SK-N-SH treated with all-trans-retinoic acid at 6 μM for 48 hours (cell line): ENCODE results near the gene COL17A1.

Experiments
- ATAC-seq: fragments of 200-7000 bp; cut with Tn5 transposase; 3 replicates; pipeline ENCODE4 v1.9.1; 2020; ENCODE audit warnings: mild to moderate bottlenecking, moderate library complexity
- ARNTL ChIP-seq: fragments of 450-650 bp; formaldehyde crosslinking; IDR thresholded peaks from 2 replicates; pipeline ENCODE4 v1.5.0; 2020; ENCODE audit warnings: low read depth, mild to moderate bottlenecking, moderate library complexity, borderline replicate concordance
- BACH2 ChIP-seq: fragments of 250-450 bp; sonication (Bioruptor Pico); IDR thresholded peaks from 2 replicates; pipeline ENCODE4 v1.9.0; 2021; ENCODE audit warnings: mild to moderate bottlenecking, borderline replicate concordance
- CREB5 ChIP-seq: fragments of 250-450 bp; sonication (Bioruptor Pico); IDR thresholded peaks from 2 replicates; pipeline ENCODE4 v1.5.1; 2020; ENCODE audit warnings: low read depth, mild to moderate bottlenecking, moderate library complexity
- CSDC2 ChIP-seq: fragments of 250-450 bp; sonication (Bioruptor Pico); IDR thresholded peaks from 2 replicates; pipeline ENCODE4 v1.5.0; 2020; ENCODE audit warnings: mild to moderate bottlenecking, moderate library complexity
- CSRNP3 ChIP-seq: fragments of 250-450 bp; sonication (Bioruptor Pico); IDR thresholded peaks from 2 replicates; pipeline ENCODE4 v1.5.1; 2021; ENCODE audit warnings: mild to moderate bottlenecking, moderate library complexity
- ESRRG ChIP-seq: fragments of 250-450 bp; sonication (Bioruptor Pico); IDR thresholded peaks from 2 replicates; pipeline ENCODE4 v1.6.1; 2021; ENCODE audit warnings: mild to moderate bottlenecking
- GLIS3 ChIP-seq: fragments of 250-450 bp; sonication (Bioruptor Pico); IDR thresholded peaks from 2 replicates; pipeline ENCODE4 v1.5.0; 2020; ENCODE audit warnings: mild to moderate bottlenecking, moderate library complexity
- OSR1 ChIP-seq: fragments of 250-450 bp; sonication (Bioruptor Pico); IDR thresholded peaks from 2 replicates; pipeline ENCODE4 v1.8.0; 2022; ENCODE audit warnings: moderate library complexity, mild to moderate bottlenecking, inconsistent platforms
- PATZ1 ChIP-seq: fragments of 250-450 bp; sonication (Bioruptor Pico); IDR thresholded peaks from 2 replicates; pipeline ENCODE4 v1.8.0; 2020; ENCODE audit warnings: mild to moderate bottlenecking, moderate library complexity, borderline replicate concordance
- PPARA ChIP-seq: fragments of 250-450 bp; sonication (Bioruptor Pico); IDR thresholded peaks from 2 replicates; pipeline ENCODE4 v1.5.0; 2020; ENCODE audit warnings: mild to moderate bottlenecking, borderline replicate concordance
- RARB ChIP-seq: fragments of 250-450 bp; sonication (Bioruptor Pico); IDR thresholded peaks from 2 replicates; pipeline ENCODE4 v1.8.0; 2021; ENCODE audit warnings: mild to moderate bottlenecking, moderate library complexity
- TCF4 ChIP-seq: fragments of 250-450 bp; sonication (Bioruptor Pico); IDR thresholded peaks from 2 replicates; pipeline ENCODE4 v1.8.0; 2021; ENCODE audit warnings: mild to moderate bottlenecking, moderate library complexity, borderline replicate concordance
- TOX ChIP-seq: fragments of 250-450 bp; sonication (Bioruptor Pico); IDR thresholded peaks from 2 replicates; pipeline ENCODE4 v1.8.0; 2021; ENCODE audit warnings: mild to moderate bottlenecking, moderate library complexity, borderline replicate concordance
- TSHZ2 ChIP-seq: fragments of 250-450 bp; sonication (Bioruptor Pico); IDR thresholded peaks from 2 replicates; pipeline ENCODE4 v1.5.0; 2020; ENCODE audit warnings: mild to moderate bottlenecking, moderate library complexity
- ZFP3 ChIP-seq: fragments of 250-450 bp; sonication (Bioruptor Pico); IDR thresholded peaks from 2 replicates; pipeline ENCODE4 v1.5.0; 2020; ENCODE audit warnings: mild to moderate bottlenecking, moderate library complexity
- ZNF565 ChIP-seq: fragments of 450-650 bp; formaldehyde crosslinking; conservative IDR thresholded peaks from 2 replicates; pipeline ENCODE4 v1.5.0; 2020; ENCODE audit warnings: low read depth, mild to moderate bottlenecking, moderate library complexity
- ZNF70 ChIP-seq: fragments of 450-650 bp; formaldehyde crosslinking; IDR thresholded peaks from 2 replicates; pipeline ENCODE4 v1.5.0; 2020; ENCODE audit warnings: mild to moderate bottlenecking, moderate library complexity
- ZNF8 ChIP-seq: fragments of 450-650 bp; formaldehyde crosslinking; IDR thresholded peaks from 2 replicates; pipeline ENCODE4 v1.5.0; 2020; ENCODE audit warnings: mild to moderate bottlenecking, moderate library complexity

COL17A1 gene

DNA sequence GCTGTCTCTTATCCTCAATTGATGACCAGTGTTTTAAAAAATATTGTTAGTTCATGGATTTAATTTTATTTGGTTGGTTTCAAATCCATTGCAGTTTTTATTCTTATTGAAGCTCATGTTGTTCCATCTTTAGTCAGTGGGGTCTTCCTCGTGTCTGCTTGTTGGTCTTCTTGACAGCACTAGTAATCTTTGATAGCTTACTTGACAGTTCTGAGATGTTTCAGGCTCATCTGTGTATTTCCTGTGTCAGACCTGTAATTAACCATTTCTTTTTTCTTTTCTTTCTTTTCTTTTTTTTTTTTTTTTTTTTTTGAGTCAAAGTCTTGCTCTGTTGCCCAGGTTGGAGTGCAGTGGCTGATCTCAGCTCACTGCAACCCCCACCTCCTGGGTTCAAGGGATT lies 90.5 kb downstream of the COL17A1 start:
- ATAC-seq, result no peak
- no peak for TF ChIP-seq GLIS3 (CRISPR knock-in tag)

- TF ChIP-seq TOX (CRISPR knock-in tag) (no peak), BACH2 (no peak), PATZ1 (CRISPR knock-in tag) (no peak), ESRRG (no peak), ARNTL (CRISPR knock-in tag) (no peak), ZNF8 (no peak), ZFP3 (CRISPR knock-in tag) (no peak), OSR1 (CRISPR knock-in tag) (no peak), ZNF565 (CRISPR knock-in tag) (no peak), TSHZ2 (CRISPR knock-in tag) (no peak), CSDC2 (CRISPR knock-in tag) (no peak), CREB5 (CRISPR knock-in tag) (no peak), RARB (CRISPR knock-in tag) (no peak), CSRNP3 (no peak), ZNF70 (CRISPR knock-in tag) (no peak), TCF4 (CRISPR knock-in tag) (no peak)
- ATAC-seq, result no peak
Observed at GRCh38 chr10:103991393-103992128, 94.1 kb downstream of the COL17A1 start.

- no peak for ATAC-seq
- TF ChIP-seq GLIS3 (CRISPR knock-in tag) (no peak), OSR1 (CRISPR knock-in tag) (no peak), ZNF565 (CRISPR knock-in tag) (no peak), PPARA (CRISPR knock-in tag) (no peak), TSHZ2 (CRISPR knock-in tag) (no peak), TCF4 (CRISPR knock-in tag) (no peak), CREB5 (CRISPR knock-in tag) (no peak), RARB (CRISPR knock-in tag) (no peak), TOX (CRISPR knock-in tag) (no peak)
Observed at GRCh38 chr10:103990531-103990930, 95.1 kb downstream of the COL17A1 start.
